ENCODE measurements around the gene MTMR2.

- TF ChIP-seq POLR2A (IDR thresholded peaks at IDR 0.05; ENCODE audit: low read depth, low read length) (no peak), SPI1 (IDR thresholded peaks at IDR 0.05; ENCODE audit: low read depth, low read length) (no peak), TAF1 (IDR thresholded peaks at IDR 0.05; ENCODE audit: low read depth, low read length) (no peak), POLR2AphosphoS5 (IDR thresholded peaks at IDR 0.05; ENCODE audit: low read depth, low read length) (no peak), POU2F2 (IDR thresholded peaks at IDR 0.05; ENCODE audit: low read depth, low read length) (no peak)
These were observed 1.1 kb downstream of the MTMR2 start for GRCh38 chr11:95922536-95923438.
